WTC11 (cell line): Measurements from ENCODE around the gene TNFAIP3.

ENCODE experiments used
- CREB1 ChIP-seq: sonication (generic); formaldehyde crosslinking; IDR thresholded peaks from 2 replicates; pipeline ENCODE4 v1.8.0; 2023; ENCODE audit warnings: mild to moderate bottlenecking, missing genetic modification reagents
- CTCF ChIP-seq: fragments of 200-600 bp; IDR thresholded peaks from 2 replicates; pipeline ENCODE4 v1.8.0; 2022; ENCODE audit warnings: antibody characterized with exemption
- JUN ChIP-seq: sonication (generic); formaldehyde crosslinking; IDR thresholded peaks from 2 replicates; pipeline ENCODE4 v1.8.0; 2023; ENCODE audit warnings: mild to moderate bottlenecking, missing genetic modification reagents
- NR2C2 ChIP-seq: sonication (generic); formaldehyde crosslinking; IDR thresholded peaks from 2 replicates; pipeline ENCODE4 v1.8.0; 2022; ENCODE audit warnings: mild to moderate bottlenecking, missing genetic modification reagents
- RELA ChIP-seq: sonication (generic); formaldehyde crosslinking; IDR thresholded peaks from 2 replicates; pipeline ENCODE4 v1.8.1; 2022; ENCODE audit warnings: missing genetic modification reagents, mild to moderate bottlenecking, borderline replicate concordance
- SMAD3 ChIP-seq: sonication (generic); formaldehyde crosslinking; IDR thresholded peaks from 2 replicates; pipeline ENCODE4 v1.8.0; 2022; ENCODE audit warnings: missing genetic modification reagents, mild to moderate bottlenecking, borderline replicate concordance
- SP1 ChIP-seq: sonication (generic); formaldehyde crosslinking; conservative IDR thresholded peaks from 2 replicates; pipeline ENCODE4 v1.8.1; 2022; ENCODE audit warnings: missing genetic modification reagents
- STAT6 ChIP-seq: sonication (generic); formaldehyde crosslinking; conservative IDR thresholded peaks from 2 replicates; pipeline ENCODE4 v1.8.1; 2023; ENCODE audit warnings: mild to moderate bottlenecking, low read depth, missing genetic modification reagents, moderate library complexity
- ZNF219 ChIP-seq: sonication (generic); formaldehyde crosslinking; IDR thresholded peaks from 2 replicates; pipeline ENCODE4 v1.8.0; 2023; ENCODE audit warnings: missing genetic modification reagents, mild to moderate bottlenecking, borderline replicate concordance

- TF ChIP-seq CTCF (no peak), RELA (CRISPR knock-in tag) (no peak), SMAD3 (no peak), JUN (no peak), NR2C2 (CRISPR knock-in tag) (no peak), ZNF219 (CRISPR knock-in tag) (no peak), SP1 (CRISPR knock-in tag) (no peak), STAT6 (no peak), CREB1 (CRISPR knock-in tag) (no peak)
Observed at GRCh38 chr6:137906020-137906472, 39.0 kb downstream of the TNFAIP3 start.
